Tibial nerve (tissue), 4 donors: Measurements from ENCODE around the gene PLA2G4A. TPM values are rescaled to one million over a fixed set of nuclear protein-coding genes. Genes with fewer than 3 reads are reported as not detected.

Source experiments
- DNase-seq, 2 donors: peaks; one replicate each; pipeline ENCODE4 v3.0.0-alpha.2; 2019; ENCODE audit warnings: low spot score in 2 of 2
- H3K27ac ChIP-seq, 4 donors: fragments of 200-600 bp; sonication (generic) in 3 of 4; one replicate each; pipeline ENCODE4 v1.5.1; 2017 to 2019; ENCODE audit warnings: mild to moderate bottlenecking in 1 of 4
- H3K27me3 ChIP-seq, 2 donors: fragments of 200-600 bp; sonication (generic) in 1 of 2; one replicate each; pipeline versions ENCODE4 v1.5.1 to v1.6.0; 2017 to 2019
- H3K36me3 ChIP-seq, 3 donors: fragments of 200-600 bp; sonication (generic); one replicate each; pipeline ENCODE4 v1.5.1; 2018 to 2019
- H3K4me1 ChIP-seq, 4 donors: fragments of 200-600 bp; sonication (generic) in 3 of 4; one replicate each; pipeline ENCODE4 v1.5.1; 2017 to 2019
- H3K4me3 ChIP-seq, 4 donors: fragments of 200-600 bp; sonication (generic) in 3 of 4; one replicate each; pipeline ENCODE4 v1.5.1; 2017 to 2019; ENCODE audit warnings: mild to moderate bottlenecking in 1 of 4, moderate library complexity in 1 of 4
- H3K9me3 ChIP-seq, 4 donors: fragments of 200-600 bp; sonication (generic) in 3 of 4; one replicate each; pipeline ENCODE4 v1.5.1; 2017 to 2019
- EP300 ChIP-seq, 2 donors: sonication (generic); formaldehyde crosslinking; IDR thresholded peaks; one replicate each; pipeline ENCODE4 v1.6.1; 2017; ENCODE audit warnings: antibody characterized with exemption in 2 of 2, mild to moderate bottlenecking in 1 of 2
- POLR2A ChIP-seq, 2 donors: fragments of 450-650 bp; IDR thresholded peaks; one replicate each; pipeline ENCODE4 v1.6.1; 2017; ENCODE audit warnings: antibody characterized with exemption in 2 of 2, mild to moderate bottlenecking in 2 of 2, moderate library complexity in 2 of 2
- WGBS, 2 donors: methylation state at CpG; one replicate each; pipeline ENCODE4 v1.1.5; 2018; 5-methylcytosine and 5-hydroxymethylcytosine counted together
- total RNA-seq, 4 donors: library from RNA; depleted of rRNA; stranded (reverse); fragments of >200 nt; gene quantifications; one replicate each; pipeline ENCODE4 v1.1.0, GENCODE V29; 2016
- TF ChIP-seq, protein P1 (sequence below), 5 experiments: fragments of 200-600 bp in 3 of 5; fragments of 450-650 bp in 2 of 5; sonication (generic) in 3 of 5; IDR thresholded peaks; one replicate each; pipeline ENCODE4 v1.5.1; 2016 to 2019; ENCODE audit warnings: antibody characterized with exemption in 5 of 5, mild to moderate bottlenecking in 3 of 5, moderate library complexity in 2 of 5

PLA2G4A gene
- total RNA-seq, 4 donors from 2014 or later, result 3.7 to 7.2 (median 6.3) TPM

- DNase-seq, result no peak
- H3K4me1 ChIP-seq, result no peaks in the 10 kb centered on the region
- H3K27ac ChIP-seq, result no peak overlapping the region
- no peak overlapping the region for H3K4me3 ChIP-seq
- TF ChIP-seq EP300 (IDR thresholded peaks at IDR 0.05), result no peak
- H3K27me3 ChIP-seq, result no peaks in the 10 kb centered on the region
- WGBS, 2 donors, result 73 to 78% methylated on average over 2 of the region's 2 CpGs
- no peaks in the 10 kb centered on the region for H3K36me3 ChIP-seq
- H3K9me3 ChIP-seq, result no peaks in the 10 kb centered on the region
Measured at GRCh38 chr1:186785503-186785902, 43.2 kb upstream of the PLA2G4A start.

DNA sequence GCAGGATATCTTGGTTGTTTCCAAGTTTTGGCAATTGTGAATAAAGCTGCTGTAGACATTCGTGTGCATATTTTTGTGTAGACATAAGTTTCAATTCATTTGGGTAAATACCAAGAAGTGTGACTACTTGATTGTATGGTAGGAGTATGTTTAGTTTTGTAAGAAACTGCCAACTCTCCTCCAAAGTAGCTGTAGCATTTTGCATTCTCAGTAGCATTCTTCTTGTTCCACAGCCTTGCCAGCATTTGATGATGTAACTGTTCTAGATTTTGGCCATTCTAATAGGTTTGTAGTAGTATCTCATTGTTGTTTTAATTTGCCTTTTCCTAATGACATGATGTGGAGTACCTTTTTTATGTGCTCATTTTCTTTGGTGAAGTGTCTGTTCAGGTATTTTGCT is 38.6 kb upstream of the PLA2G4A start:
- Histone ChIP-seq H3K36me3 (no peaks in the 10 kb centered on the region), H3K4me3 (no peak overlapping the region), H3K9me3 (no peaks in the 10 kb centered on the region), H3K27ac (no peak overlapping the region), H3K4me1 (no peaks in the 10 kb centered on the region), H3K27me3 (no peaks in the 10 kb centered on the region)
- TF ChIP-seq POLR2A (IDR thresholded peaks at IDR 0.05) (no peak), EP300 (IDR thresholded peaks at IDR 0.05) (no peak)
- TF ChIP-seq, protein P1, sequence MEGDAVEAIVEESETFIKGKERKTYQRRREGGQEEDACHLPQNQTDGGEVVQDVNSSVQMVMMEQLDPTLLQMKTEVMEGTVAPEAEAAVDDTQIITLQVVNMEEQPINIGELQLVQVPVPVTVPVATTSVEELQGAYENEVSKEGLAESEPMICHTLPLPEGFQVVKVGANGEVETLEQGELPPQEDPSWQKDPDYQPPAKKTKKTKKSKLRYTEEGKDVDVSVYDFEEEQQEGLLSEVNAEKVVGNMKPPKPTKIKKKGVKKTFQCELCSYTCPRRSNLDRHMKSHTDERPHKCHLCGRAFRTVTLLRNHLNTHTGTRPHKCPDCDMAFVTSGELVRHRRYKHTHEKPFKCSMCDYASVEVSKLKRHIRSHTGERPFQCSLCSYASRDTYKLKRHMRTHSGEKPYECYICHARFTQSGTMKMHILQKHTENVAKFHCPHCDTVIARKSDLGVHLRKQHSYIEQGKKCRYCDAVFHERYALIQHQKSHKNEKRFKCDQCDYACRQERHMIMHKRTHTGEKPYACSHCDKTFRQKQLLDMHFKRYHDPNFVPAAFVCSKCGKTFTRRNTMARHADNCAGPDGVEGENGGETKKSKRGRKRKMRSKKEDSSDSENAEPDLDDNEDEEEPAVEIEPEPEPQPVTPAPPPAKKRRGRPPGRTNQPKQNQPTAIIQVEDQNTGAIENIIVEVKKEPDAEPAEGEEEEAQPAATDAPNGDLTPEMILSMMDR (IDR thresholded peaks at IDR 0.05), result no peak
- DNase-seq, result no peak
- WGBS, 2 donors, result 69 to 88% methylated on average over 1 of the region's 1 CpG

DNA sequence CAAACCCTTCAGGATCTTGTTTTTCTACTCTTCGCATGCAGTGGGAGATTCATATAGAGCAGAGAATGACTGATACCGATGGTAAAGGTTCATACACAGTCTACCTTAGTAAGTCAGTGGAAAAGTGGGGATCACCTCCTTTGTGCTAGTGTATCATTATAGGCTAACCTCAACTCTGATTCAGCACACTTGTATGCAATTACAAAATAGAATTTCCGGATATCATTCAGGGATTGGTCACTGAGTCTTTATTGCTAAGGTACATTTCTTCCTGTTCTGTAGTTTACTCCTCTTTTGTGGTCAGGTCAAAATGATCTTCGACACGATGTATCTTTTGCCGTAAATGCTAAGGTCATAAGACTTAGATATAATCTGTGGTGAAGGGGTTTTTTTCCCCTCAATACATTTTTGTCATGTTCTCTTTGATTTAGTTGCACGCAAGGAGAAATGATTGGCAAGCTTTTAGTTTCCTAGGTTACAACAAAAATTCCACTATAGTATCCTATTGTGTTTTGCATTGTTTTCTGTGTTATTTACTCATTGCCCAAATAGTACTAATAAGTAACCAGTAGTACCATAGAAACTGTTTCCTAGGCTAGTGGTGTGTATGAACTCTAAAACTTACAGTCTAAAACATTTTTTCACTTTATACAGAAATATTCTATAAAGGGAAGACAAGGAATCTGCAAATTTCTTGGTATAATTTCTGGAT is 35.7 kb upstream of the PLA2G4A start:
- Histone ChIP-seq H3K27ac (no peak overlapping the region), H3K4me3 (no peak overlapping the region), H3K4me1 (no peaks in the 10 kb centered on the region), H3K9me3 (no peaks in the 10 kb centered on the region), H3K36me3 (no peaks in the 10 kb centered on the region), H3K27me3 (no peaks in the 10 kb centered on the region)
- 86 to 94% methylated on average over 7 of the region's 7 CpGs for WGBS, 2 donors
- no peak for DNase-seq
- no peak for TF ChIP-seq POLR2A (IDR thresholded peaks at IDR 0.05)
- TF ChIP-seq, protein P1 (IDR thresholded peaks at IDR 0.05), result no peak
- no peak for TF ChIP-seq EP300 (IDR thresholded peaks at IDR 0.05)

- Histone ChIP-seq H3K27ac (no peak overlapping the region), H3K36me3 (no peaks in the 10 kb centered on the region), H3K4me3 (no peak overlapping the region), H3K4me1 (no peaks in the 10 kb centered on the region), H3K27me3 (no peaks in the 10 kb centered on the region), H3K9me3 (no peaks in the 10 kb centered on the region)
- TF ChIP-seq EP300 (IDR thresholded peaks at IDR 0.05), result no peak
- TF ChIP-seq POLR2A (IDR thresholded peaks at IDR 0.05), result no peak
- TF ChIP-seq, protein P1 (IDR thresholded peaks at IDR 0.05), result no peak
- no peak for DNase-seq
- WGBS, 2 donors, result 68 to 86% methylated on average over 1 of the region's 1 CpG
Measured at GRCh38 chr1:186793582-186793927, 35.2 kb upstream of the PLA2G4A start.

DNA sequence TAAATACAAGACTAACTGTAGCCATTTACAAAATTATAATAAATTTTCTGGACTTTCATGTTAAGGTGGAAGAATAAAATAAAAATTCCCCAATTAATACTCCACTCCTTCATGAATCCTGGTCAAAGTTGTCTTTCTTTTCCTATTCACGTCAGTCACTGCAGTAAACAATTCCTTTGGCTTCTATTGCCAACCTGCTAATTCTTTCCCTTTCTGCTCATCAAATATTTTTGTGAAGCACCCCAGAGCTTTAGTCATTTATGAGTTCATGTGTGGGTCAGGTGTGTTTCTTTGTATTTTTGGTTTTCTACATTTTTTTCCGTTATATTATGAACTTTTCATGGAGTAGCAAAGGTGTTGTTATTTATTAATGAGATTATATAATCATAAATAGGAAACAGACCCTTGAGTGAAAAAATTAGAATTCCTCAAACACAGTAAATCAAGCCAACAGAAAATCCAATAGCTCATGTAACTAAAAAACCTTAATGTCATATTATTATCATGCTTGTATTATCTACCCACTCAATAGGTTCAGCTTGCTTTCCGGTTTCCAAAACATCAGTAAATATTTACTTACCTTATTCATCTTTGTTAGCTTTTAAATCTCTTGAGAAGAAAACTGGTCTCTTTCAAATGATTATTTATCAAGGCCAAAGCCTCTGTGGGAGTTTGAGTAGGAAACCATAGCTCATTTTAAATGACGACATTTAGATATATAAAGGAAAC is 29.6 kb upstream of the PLA2G4A start:
- no peaks in the 10 kb centered on the region for H3K27me3 ChIP-seq
- DNase-seq, result no peak
- WGBS, 2 donors, result 74 to 81% methylated on average over 4 of the region's 4 CpGs
- no peak for TF ChIP-seq POLR2A (IDR thresholded peaks at IDR 0.05)
- TF ChIP-seq EP300 (IDR thresholded peaks at IDR 0.05), result no peak
- TF ChIP-seq, protein P1 (IDR thresholded peaks at IDR 0.05), result no peak
- H3K4me3 ChIP-seq, result no peak overlapping the region
- H3K9me3 ChIP-seq, result no peaks in the 10 kb centered on the region
- H3K4me1 ChIP-seq, result no peaks in the 10 kb centered on the region
- no peaks in the 10 kb centered on the region for H3K36me3 ChIP-seq
- no peak overlapping the region for H3K27ac ChIP-seq
